RCC 7860 (cell line): ENCODE measurements around the gene PALMD.

Experiments
- DNase-seq: peaks from one replicate; pipeline ENCODE4 v3.0.0-alpha.2; 2015; ENCODE audit warnings: low spot score
- FAIRE-seq: peaks from 2 replicates; lab custom pipeline; 2012; peaks lifted over from hg19 to GRCh38; lab: Jason Lieb, UNC

PALMD gene

GRCh38 chr1:99682291-99682751 lies 36.4 kb downstream of the PALMD start:
- DNase-seq (no peak), FAIRE-seq (no peak)

GRCh38 chr1:99685516-99686180 lies 39.7 kb downstream of the PALMD start:
- DNase-seq (peak; percentile 44), FAIRE-seq (no peak)

GRCh38 chr1:99691175-99691574 lies 45.3 kb downstream of the PALMD start:
- FAIRE-seq (no peak), DNase-seq (no peak)

GRCh38 chr1:99696616-99697015 lies 50.7 kb downstream of the PALMD start:
- DNase-seq: no peak
- no peak for FAIRE-seq

GRCh38 chr1:99697580-99697979 lies 51.7 kb downstream of the PALMD start:
- no peak for FAIRE-seq

GRCh38 chr1:99700020-99700419 lies 54.1 kb downstream of the PALMD start:
- DNase-seq: no peak

More at GRCh38 chr1:99697580-99697979, 51.7 kb downstream of the PALMD start:
- DNase-seq: no peak

GRCh38 chr1:99702221-99702620 lies 56.3 kb downstream of the PALMD start:
- DNase-seq: no peak
- no peak for FAIRE-seq

More at GRCh38 chr1:99700020-99700419, 54.1 kb downstream of the PALMD start:
- no peak for FAIRE-seq

GRCh38 chr1:99704356-99704816 lies 58.5 kb downstream of the PALMD start:
- no peak for DNase-seq
- no peak for FAIRE-seq

GRCh38 chr1:99705385-99705784 lies 59.5 kb downstream of the PALMD start:
- DNase-seq (no peak), FAIRE-seq (no peak)

- DNase-seq (peak; percentile 59), FAIRE-seq (peak; percentile 83)
Measured at GRCh38 chr1:99707535-99708142, 61.7 kb downstream of the PALMD start.

- no peak for FAIRE-seq
- no peak for DNase-seq
Measured at GRCh38 chr1:99710994-99711393, 65.1 kb downstream of the PALMD start.

- no peak for DNase-seq
Measured at GRCh38 chr1:99713006-99713405, 67.1 kb downstream of the PALMD start.

GRCh38 chr1:99717005-99717404 lies 71.1 kb downstream of the PALMD start:
- no peak for DNase-seq
- no peak for FAIRE-seq

More at GRCh38 chr1:99713006-99713405, 67.1 kb downstream of the PALMD start:
- no peak for FAIRE-seq

- DNase-seq (no peak), FAIRE-seq (no peak)
Measured at GRCh38 chr1:99723251-99723650, 77.3 kb downstream of the PALMD start.

GRCh38 chr1:99725996-99726395 lies 80.1 kb downstream of the PALMD start:
- FAIRE-seq (no peak), DNase-seq (no peak)

GRCh38 chr1:99726407-99726806 lies 80.5 kb downstream of the PALMD start:
- FAIRE-seq (no peak), DNase-seq (no peak)

GRCh38 chr1:99726818-99727217 lies 80.9 kb downstream of the PALMD start:
- FAIRE-seq: no peak

GRCh38 chr1:99727575-99728185 lies 81.8 kb downstream of the PALMD start:
- DNase-seq (peak; percentile 80), FAIRE-seq (peak; percentile 93)

More at GRCh38 chr1:99726818-99727217, 80.9 kb downstream of the PALMD start:
- DNase-seq: no peak

- no peak for FAIRE-seq
- DNase-seq: no peak
Measured at GRCh38 chr1:99728494-99729235, 82.8 kb downstream of the PALMD start.

- DNase-seq (peak; percentile 72), FAIRE-seq (no peak)
Measured at GRCh38 chr1:99731384-99731783, 85.5 kb downstream of the PALMD start.

GRCh38 chr1:99735852-99736251 lies 89.9 kb downstream of the PALMD start:
- FAIRE-seq (no peak), DNase-seq (no peak)
